A673 (cell line): ENCODE results near the gene KRIT1.

Source experiments
- EZH2 ChIP-seq: fragments of 200-600 bp; sonication (generic); IDR thresholded peaks from 2 replicates; pipeline ENCODE4 v1.6.1; 2017; ENCODE audit warnings: borderline replicate concordance, low read depth, mild to moderate bottlenecking, mixed read lengths, antibody characterized with exemption, low read length; ENCODE audit not compliant: poor library complexity, severe bottlenecking
- TF ChIP-seq, protein P1 (sequence below): fragments of 300-800, 200-600 bp; sonication (generic); conservative IDR thresholded peaks from 2 replicates; pipeline ENCODE4 v1.5.1; 2017; ENCODE audit warnings: low read depth, mild to moderate bottlenecking, antibody characterized with exemption, low read length, moderate library complexity, mixed read lengths

DNA sequence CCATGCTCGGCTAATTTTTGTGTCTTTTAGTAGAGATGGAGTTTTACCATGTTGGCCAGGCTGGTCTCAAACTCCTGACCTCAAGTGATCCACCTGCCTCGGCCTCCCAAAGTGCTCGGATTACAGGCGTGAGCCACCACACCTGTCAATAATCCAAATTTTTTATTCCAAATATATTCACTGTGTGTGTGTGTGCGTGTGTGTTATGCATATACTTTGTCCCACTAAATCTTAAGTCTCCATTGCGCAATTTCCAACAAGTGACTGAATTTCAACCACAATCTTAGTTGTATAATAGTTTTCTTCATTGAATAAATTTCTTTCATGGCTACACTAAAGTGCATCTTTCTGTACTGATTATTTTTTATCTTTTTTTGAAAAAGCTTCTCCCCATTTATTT is 2.7 kb downstream of the KRIT1 start:
- TF ChIP-seq, protein P1, sequence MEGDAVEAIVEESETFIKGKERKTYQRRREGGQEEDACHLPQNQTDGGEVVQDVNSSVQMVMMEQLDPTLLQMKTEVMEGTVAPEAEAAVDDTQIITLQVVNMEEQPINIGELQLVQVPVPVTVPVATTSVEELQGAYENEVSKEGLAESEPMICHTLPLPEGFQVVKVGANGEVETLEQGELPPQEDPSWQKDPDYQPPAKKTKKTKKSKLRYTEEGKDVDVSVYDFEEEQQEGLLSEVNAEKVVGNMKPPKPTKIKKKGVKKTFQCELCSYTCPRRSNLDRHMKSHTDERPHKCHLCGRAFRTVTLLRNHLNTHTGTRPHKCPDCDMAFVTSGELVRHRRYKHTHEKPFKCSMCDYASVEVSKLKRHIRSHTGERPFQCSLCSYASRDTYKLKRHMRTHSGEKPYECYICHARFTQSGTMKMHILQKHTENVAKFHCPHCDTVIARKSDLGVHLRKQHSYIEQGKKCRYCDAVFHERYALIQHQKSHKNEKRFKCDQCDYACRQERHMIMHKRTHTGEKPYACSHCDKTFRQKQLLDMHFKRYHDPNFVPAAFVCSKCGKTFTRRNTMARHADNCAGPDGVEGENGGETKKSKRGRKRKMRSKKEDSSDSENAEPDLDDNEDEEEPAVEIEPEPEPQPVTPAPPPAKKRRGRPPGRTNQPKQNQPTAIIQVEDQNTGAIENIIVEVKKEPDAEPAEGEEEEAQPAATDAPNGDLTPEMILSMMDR = no peak
- TF ChIP-seq EZH2 = no peak
